Astrocyte (in vitro differentiated cells and primary cell): ENCODE results near the gene IRF3.

Experiments used
- CTCF ChIP-seq: IDR thresholded peaks from 2 replicates; pipeline ENCODE4 v1.5.1; 2011; ENCODE audit warnings: low read depth, mild to moderate bottlenecking, inconsistent platforms, low read length, moderate library complexity; ENCODE audit not compliant: insufficient read depth
- EZH2 ChIP-seq: IDR thresholded peaks from 2 replicates; pipeline ENCODE4 v1.6.1; 2012; ENCODE audit warnings: mild to moderate bottlenecking, low read length, inconsistent platforms; ENCODE audit not compliant: insufficient read depth

- no peak for TF ChIP-seq CTCF
- TF ChIP-seq EZH2, result no peak
Measured at GRCh38 chr19:49639401-49640112, 26.1 kb downstream of the IRF3 start.
